ENCODE results near the gene TUG1. TPM values are rescaled to one million over a fixed set of nuclear protein-coding genes. Genes with fewer than 3 reads are reported as not detected.

Gene TUG1
- total and polyA plus RNA-seq, 10 of the 15 experiments (the other 5 are each of a cell fraction or from before 2014, with no cell fraction given) = 19.3 to 116 (median 54.9) TPM

DNA sequence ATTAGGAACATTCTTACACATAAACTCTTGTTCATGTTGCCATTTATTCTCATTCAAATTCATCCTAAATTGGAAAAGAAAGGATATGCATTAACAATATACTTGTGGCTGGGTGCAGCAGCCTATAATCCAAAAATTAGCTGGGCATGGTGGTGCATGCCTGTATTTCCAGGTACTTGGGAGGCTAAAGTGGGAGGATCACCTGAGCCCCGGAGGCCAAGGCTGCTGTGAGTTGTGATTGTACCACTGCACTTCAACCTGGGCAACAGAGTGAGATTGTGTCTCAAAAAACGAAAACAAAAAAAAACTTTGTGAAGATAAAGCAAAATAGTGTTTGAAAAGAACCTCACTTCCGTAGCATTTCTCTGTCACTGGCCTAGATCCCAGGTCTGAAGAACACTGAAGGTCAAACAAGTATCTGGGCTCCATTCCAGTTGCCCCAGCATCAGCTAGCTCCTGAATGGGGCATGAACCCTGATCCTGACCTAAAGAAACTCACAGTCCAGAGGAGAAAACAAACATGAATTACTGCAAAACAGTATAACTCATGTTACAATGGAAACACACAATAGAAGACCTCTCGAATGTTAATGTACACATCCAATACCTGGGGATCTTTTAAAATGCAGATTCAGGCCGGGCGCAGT is 32.2 kb downstream of the TUG1 start:
- no TSS peak for BruUV-seq (replicated peaks)
- Histone ChIP-seq H4K20me1 (ENCODE audit: control insufficient read depth, insufficient read depth) (no peaks in the 10 kb centered on the region), H3K36me3 (ENCODE audit: control insufficient read depth in 2 of 2, insufficient read depth in 2 of 2, low read length in 1 of 2) (no peaks in the 10 kb centered on the region), H3K27me3 (replicated peaks in 1 of 2; ENCODE audit: control insufficient read depth in 2 of 2, insufficient read depth in 2 of 2, low read length in 1 of 2) (no peaks in the 10 kb centered on the region), H3K4me3 (no peak overlapping the region), H2AFZ (ENCODE audit: control insufficient read depth, low read depth, low read length) (no peak overlapping the region), H3K79me2 (ENCODE audit: control insufficient read depth, insufficient read depth, low read length) (no peaks in the 10 kb centered on the region), H3K9me3 (replicated peaks; ENCODE audit: control insufficient read depth, insufficient read depth, low read length) (no peaks in the 10 kb centered on the region), H3K4me2 (ENCODE audit: control insufficient read depth, insufficient read depth) (no peak overlapping the region), H3K4me1 (ENCODE audit: control insufficient read depth, insufficient read depth, low read length) (no peaks in the 10 kb centered on the region), H3K27ac (ENCODE audit: control insufficient read depth, insufficient read depth) (no peak overlapping the region), H3K9ac (ENCODE audit: control insufficient read depth, insufficient read depth, low read length) (no peak overlapping the region)
- RAD21 ChIA-PET (ENCODE audit: unreplicated experiment) = no interaction called here
- CTCF ChIA-PET = interaction anchor here (0.6 kb wide), 1 partner anchor 148 kb away, joined by 3 read pairs; no protein-coding TSS in a partner anchor
- 12% methylated on average over 6 of the region's 6 CpGs for WGBS (ENCODE audit: insufficient coverage, insufficient replicate concordance, low lambda C conversion rate, missing lambda C conversion rate)
- no peak for ATAC-seq
- FAIRE-seq = no peak
- no peak for DNase-seq (ENCODE audit: low read depth, low spot score)
- POLR2A ChIA-PET = interaction anchor here (0.7 kb wide), 1 partner anchor 22 kb away, joined by 5 read pairs; no protein-coding TSS in a partner anchor
- in situ Hi-C loops (cut with MboI) = no loop called here
- intact Hi-C loops (cut with micrococcal nuclease; ENCODE audit: unreplicated experiment) = no loop called here
- SMC1A ChIA-PET (ENCODE audit: uncharacterized antibody, unreplicated experiment) = no interaction called here
- TF ChIP-seq NFYA (IDR thresholded peaks at IDR 0.05; ENCODE audit: borderline replicate concordance, low read depth, low read length) (no peak), SREBF1 (IDR thresholded peaks at IDR 0.05; ENCODE audit: low read length) (no peak), NR2F1 (conservative IDR thresholded peaks at IDR 0.05) (no peak), BCL3 (IDR thresholded peaks at IDR 0.05; ENCODE audit: borderline replicate concordance, insufficient read depth, low read depth, low read length, poor library complexity, severe bottlenecking) (no peak), BCL11A (IDR thresholded peaks at IDR 0.05; ENCODE audit: low read depth, low read length) (no peak), CTCF (IDR thresholded peaks at IDR 0.05 in 2 of 3, conservative IDR thresholded peaks at IDR 0.05 in 1 of 3; ENCODE audit: control insufficient read depth in 2 of 3, extremely low read depth in 1 of 3, insufficient read depth in 1 of 3, low read depth in 3 of 3, low read length in 3 of 3) (no peak), RAD21 (IDR thresholded peaks at IDR 0.05; ENCODE audit: insufficient read depth, low read depth, low read length) (no peak), HDAC2 (IDR thresholded peaks at IDR 0.05) (no peak), ZNF207 (IDR thresholded peaks at IDR 0.05; ENCODE audit: borderline replicate concordance) (no peak), POLR2AphosphoS2 (IDR thresholded peaks at IDR 0.05; ENCODE audit: low read depth, low read length) (no peak), PML (IDR thresholded peaks at IDR 0.05; ENCODE audit: low read length) (no peak), SUPT20H (IDR thresholded peaks at IDR 0.05; ENCODE audit: borderline replicate concordance, control insufficient read depth, low read depth, low read length) (no peak), CREB1 (IDR thresholded peaks at IDR 0.05; ENCODE audit: low read depth) (no peak), WRNIP1 (IDR thresholded peaks at IDR 0.05; ENCODE audit: borderline replicate concordance, low read depth, low read length) (no peak), MXI1 (IDR thresholded peaks at IDR 0.05; ENCODE audit: low read depth, low read length) (no peak), RELB (IDR thresholded peaks at IDR 0.05; ENCODE audit: low read depth) (no peak)
- TF ChIP-seq, protein P1, sequence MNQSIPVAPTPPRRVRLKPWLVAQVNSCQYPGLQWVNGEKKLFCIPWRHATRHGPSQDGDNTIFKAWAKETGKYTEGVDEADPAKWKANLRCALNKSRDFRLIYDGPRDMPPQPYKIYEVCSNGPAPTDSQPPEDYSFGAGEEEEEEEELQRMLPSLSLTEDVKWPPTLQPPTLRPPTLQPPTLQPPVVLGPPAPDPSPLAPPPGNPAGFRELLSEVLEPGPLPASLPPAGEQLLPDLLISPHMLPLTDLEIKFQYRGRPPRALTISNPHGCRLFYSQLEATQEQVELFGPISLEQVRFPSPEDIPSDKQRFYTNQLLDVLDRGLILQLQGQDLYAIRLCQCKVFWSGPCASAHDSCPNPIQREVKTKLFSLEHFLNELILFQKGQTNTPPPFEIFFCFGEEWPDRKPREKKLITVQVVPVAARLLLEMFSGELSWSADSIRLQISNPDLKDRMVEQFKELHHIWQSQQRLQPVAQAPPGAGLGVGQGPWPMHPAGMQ (IDR thresholded peaks at IDR 0.05; ENCODE audit: borderline replicate concordance) = no peak
